Keratinocyte (primary cell): Measurements from ENCODE around the gene LZTFL1. TPM values are rescaled to one million over a fixed set of nuclear protein-coding genes. Genes with fewer than 3 reads are reported as not detected.

Experiments used
- DNase-seq: peaks from one replicate; pipeline ENCODE4 v3.0.0-alpha.2; 2011; ENCODE audit warnings: low read depth, missing footprints, low spot score
- FAIRE-seq: peaks from 2 replicates; lab custom pipeline; 2011; peaks lifted over from hg19 to GRCh38; lab: Jason Lieb, UNC
- H2AFZ ChIP-seq: 2 replicates; pipeline ENCODE4 v1.6.0; 2012; ENCODE audit warnings: low read length, control low read depth, inconsistent platforms; ENCODE audit not compliant: control insufficient read depth
- H3K27ac ChIP-seq: 2 replicates; pipeline ENCODE4 v1.5.1; 2011; ENCODE audit warnings: low read length; ENCODE audit not compliant: control insufficient read depth, insufficient read depth
- H3K27me3 ChIP-seq: 3 replicates; pipeline ENCODE4 v1.6.0; 2011; ENCODE audit warnings: low read length; ENCODE audit not compliant: control insufficient read depth, insufficient read depth; ENCODE audit errors: extremely low read depth
- H3K36me3 ChIP-seq, 2 experiments: 2 replicates in 1 of 2; 3 replicates in 1 of 2; pipeline ENCODE4 v1.5.1; 2011; ENCODE audit warnings: low read length in 2 of 2, mild to moderate bottlenecking in 1 of 2; ENCODE audit not compliant: control insufficient read depth in 2 of 2, insufficient read depth in 2 of 2; ENCODE audit errors: extremely low read depth in 1 of 2
- H3K4me1 ChIP-seq: 3 replicates; pipeline ENCODE4 v1.5.1; 2011; ENCODE audit warnings: low read length; ENCODE audit not compliant: control insufficient read depth, insufficient read depth; ENCODE audit errors: extremely low read depth
- H3K4me2 ChIP-seq: 3 replicates; pipeline ENCODE4 v1.6.0; 2011; ENCODE audit warnings: low read depth, low read length; ENCODE audit not compliant: control insufficient read depth, insufficient read depth; ENCODE audit errors: extremely low read depth
- H3K4me3 ChIP-seq, 3 experiments: fragments of 200-600 bp in 1 of 3; sonication (generic) in 1 of 3; 2 replicates in 2 of 3; 3 replicates in 1 of 3; pipeline ENCODE4 v1.5.1; 2011 to 2016; ENCODE audit warnings: low read length in 3 of 3, mild to moderate bottlenecking in 3 of 3, control low read depth in 2 of 3, inconsistent platforms in 1 of 3, low read depth in 1 of 3, mixed read lengths in 1 of 3, mixed run types in 1 of 3, moderate library complexity in 1 of 3; ENCODE audit not compliant: control insufficient read depth in 2 of 3, insufficient read depth in 2 of 3; ENCODE audit errors: extremely low read depth in 1 of 3
- H3K79me2 ChIP-seq: 2 replicates; pipeline ENCODE4 v1.6.0; 2012; ENCODE audit warnings: low read length; ENCODE audit not compliant: control insufficient read depth, insufficient read depth
- H3K9ac ChIP-seq: 3 replicates; pipeline ENCODE4 v1.6.0; 2011; ENCODE audit warnings: low read length; ENCODE audit not compliant: control insufficient read depth, insufficient read depth; ENCODE audit errors: extremely low read depth
- H3K9me1 ChIP-seq: 3 replicates; pipeline ENCODE4 v1.6.0; 2011; ENCODE audit warnings: low read length; ENCODE audit not compliant: control insufficient read depth, insufficient read depth; ENCODE audit errors: extremely low read depth
- H3K9me3 ChIP-seq: 2 replicates; pipeline ENCODE4 v1.5.1; 2012; ENCODE audit warnings: low read depth, low read length; ENCODE audit not compliant: control insufficient read depth
- H4K20me1 ChIP-seq: 3 replicates; pipeline ENCODE4 v1.6.0; 2011; ENCODE audit warnings: low read length; ENCODE audit not compliant: control insufficient read depth, insufficient read depth; ENCODE audit errors: extremely low read depth
- EZH2 ChIP-seq: IDR thresholded peaks from one replicate; pipeline ENCODE4 v1.6.1; 2012; ENCODE audit warnings: inconsistent platforms, mild to moderate bottlenecking, low read length, moderate library complexity
- dilution Hi-C: fragments of 300-500 bp; cut with MboI; formaldehyde crosslinking; loops from one replicate; pipeline ENCODE4 v1.7.0; 2020; ENCODE audit warnings: low sequenced_read_pairs; ENCODE audit not compliant: extremely low pct_ligation_motif_present
- polyA plus RNA-seq, 5 experiments: library from polyadenylated mRNA; depleted of rRNA in 3 of 5; stranded (reverse) in 3 of 5; stranded (forward) in 1 of 5; unstranded in 1 of 5; fragments of >200 nt; gene quantifications; 1 replicate in 1 of 5; 2 replicates in 3 of 5; 3 replicates in 1 of 5; pipeline versions ENCODE4 v1.2.1 to v1.2.3, GENCODE V29; 2011 to 2012; ENCODE audit warnings: missing spikeins in 2 of 5, low read depth in 1 of 5, low replicate concordance in 1 of 5
- TF ChIP-seq, protein P1 (sequence below), 3 experiments: IDR thresholded peaks in 1 of 3; conservative IDR thresholded peaks in 1 of 3; optimal IDR thresholded peaks in 1 of 3; 2 replicates in 2 of 3; 3 replicates in 1 of 3; pipeline versions ENCODE3 to v1.5.1; 2011; ENCODE audit warnings: low read length in 3 of 3, mild to moderate bottlenecking in 3 of 3, moderate library complexity in 2 of 3, control low read depth in 1 of 3, inconsistent platforms in 1 of 3; ENCODE audit not compliant: insufficient read depth in 2 of 3; ENCODE audit errors: extremely low read depth in 1 of 3

Gene LZTFL1
- polyA plus RNA-seq, 1 donor (not counting 4 experiments of a cell fraction or from before 2014, with no cell fraction given) = 17.9 TPM

DNA sequence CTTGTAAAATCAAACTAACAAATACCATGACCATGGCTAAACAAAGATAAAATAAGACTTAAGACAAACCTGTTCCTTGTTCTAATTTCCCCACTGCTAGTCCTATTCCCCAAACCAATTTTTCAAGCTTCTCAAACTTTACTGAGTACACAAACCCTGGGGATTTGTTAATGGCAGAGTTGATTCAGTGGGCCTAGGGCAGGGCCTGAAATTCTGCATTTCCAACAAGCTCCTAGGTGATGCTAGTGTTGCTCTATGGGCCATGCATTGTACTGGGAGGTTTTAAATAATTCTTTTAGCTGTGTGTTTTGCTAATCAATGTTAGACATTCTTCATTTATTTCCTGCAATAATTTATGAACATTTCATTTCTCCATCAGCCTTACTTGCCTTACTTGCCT, 31.1 kb upstream of the LZTFL1 start:
- no peak overlapping the region for H3K27ac ChIP-seq
- no peaks in the 10 kb centered on the region for H3K36me3 ChIP-seq
- H3K9me1 ChIP-seq = no peaks in the 10 kb centered on the region
- no peaks in the 10 kb centered on the region for H3K79me2 ChIP-seq
- TF ChIP-seq EZH2 = no peak
- TF ChIP-seq, protein P1, sequence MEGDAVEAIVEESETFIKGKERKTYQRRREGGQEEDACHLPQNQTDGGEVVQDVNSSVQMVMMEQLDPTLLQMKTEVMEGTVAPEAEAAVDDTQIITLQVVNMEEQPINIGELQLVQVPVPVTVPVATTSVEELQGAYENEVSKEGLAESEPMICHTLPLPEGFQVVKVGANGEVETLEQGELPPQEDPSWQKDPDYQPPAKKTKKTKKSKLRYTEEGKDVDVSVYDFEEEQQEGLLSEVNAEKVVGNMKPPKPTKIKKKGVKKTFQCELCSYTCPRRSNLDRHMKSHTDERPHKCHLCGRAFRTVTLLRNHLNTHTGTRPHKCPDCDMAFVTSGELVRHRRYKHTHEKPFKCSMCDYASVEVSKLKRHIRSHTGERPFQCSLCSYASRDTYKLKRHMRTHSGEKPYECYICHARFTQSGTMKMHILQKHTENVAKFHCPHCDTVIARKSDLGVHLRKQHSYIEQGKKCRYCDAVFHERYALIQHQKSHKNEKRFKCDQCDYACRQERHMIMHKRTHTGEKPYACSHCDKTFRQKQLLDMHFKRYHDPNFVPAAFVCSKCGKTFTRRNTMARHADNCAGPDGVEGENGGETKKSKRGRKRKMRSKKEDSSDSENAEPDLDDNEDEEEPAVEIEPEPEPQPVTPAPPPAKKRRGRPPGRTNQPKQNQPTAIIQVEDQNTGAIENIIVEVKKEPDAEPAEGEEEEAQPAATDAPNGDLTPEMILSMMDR (optimal IDR thresholded peaks at IDR 0.05 in 1 of 3, IDR thresholded peaks at IDR 0.05 in 1 of 3, conservative IDR thresholded peaks at IDR 0.05 in 1 of 3; ENCODE audit: extremely low read depth in 1 of 3, insufficient read depth in 2 of 3, low read length in 3 of 3) = no peak
- H3K4me3 ChIP-seq = no peak overlapping the region
- DNase-seq (no peak), FAIRE-seq (no peak)
- no peaks in the 10 kb centered on the region for H3K4me1 ChIP-seq
- dilution Hi-C loops = no loop called here
- H3K9ac ChIP-seq = no peak overlapping the region
- no peak overlapping the region for H2AFZ ChIP-seq
- no peak overlapping the region for H3K4me2 ChIP-seq
- no peaks in the 10 kb centered on the region for H3K9me3 ChIP-seq
- no peaks in the 10 kb centered on the region for H4K20me1 ChIP-seq
- peaks cover 13% of the 10 kb centered on the region for H3K27me3 ChIP-seq

DNA sequence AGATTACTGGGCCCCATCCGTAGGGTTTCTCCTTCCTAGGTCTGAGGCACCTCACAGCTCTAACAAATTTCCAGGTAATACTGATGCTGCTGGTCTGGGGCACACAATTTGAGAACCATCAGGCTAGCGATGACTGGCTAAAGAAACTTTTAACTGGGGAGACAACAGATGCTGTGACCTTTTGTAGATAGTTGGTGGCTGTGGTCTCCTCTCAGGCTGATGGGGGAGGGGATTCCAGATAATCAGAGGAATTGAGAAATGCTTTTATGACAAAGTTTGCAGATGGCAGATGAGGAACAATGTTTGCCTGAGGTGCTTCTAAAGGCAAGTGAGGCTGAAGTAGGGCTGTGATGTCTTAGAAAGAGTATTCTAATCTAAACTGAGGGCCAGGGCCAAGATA, 30.6 kb upstream of the LZTFL1 start:
- Histone ChIP-seq H2AFZ (no peak overlapping the region), H3K4me2 (no peak overlapping the region), H4K20me1 (no peaks in the 10 kb centered on the region), H3K9me3 (no peaks in the 10 kb centered on the region), H3K9ac (no peak overlapping the region), H3K4me1 (no peaks in the 10 kb centered on the region), H3K27me3 (peaks cover 13% of the 10 kb centered on the region), H3K9me1 (no peaks in the 10 kb centered on the region), H3K27ac (no peak overlapping the region), H3K36me3 (no peaks in the 10 kb centered on the region), H3K4me3 (no peak overlapping the region), H3K79me2 (no peaks in the 10 kb centered on the region)
- dilution Hi-C loops = no loop called here
- DNase-seq (no peak), FAIRE-seq (no peak)
- TF ChIP-seq, protein P1 (optimal IDR thresholded peaks at IDR 0.05 in 1 of 3, IDR thresholded peaks at IDR 0.05 in 1 of 3, conservative IDR thresholded peaks at IDR 0.05 in 1 of 3; ENCODE audit: extremely low read depth in 1 of 3, insufficient read depth in 2 of 3, low read length in 3 of 3) = no peak
- TF ChIP-seq EZH2 = no peak
